HS-27A (cell line): ENCODE results near the gene GJC3.
"Not testable (repeated sequence)": the region's sequence is repeated elsewhere in the genome, so short reads cannot be mapped to it uniquely, and the experiment has no call there.

Experiments used
- DNase-seq: peaks from one replicate; pipeline ENCODE4 v3.0.0-alpha.2; 2012; ENCODE audit warnings: low read depth, missing footprints

GJC3 gene

GRCh38 chr7:99929730-99930053, 272 bp upstream of the GJC3 start:
- no peak for DNase-seq

GRCh38 chr7:99928188-99928587, 1.2 kb downstream of the GJC3 start:
- DNase-seq: no peak

GRCh38 chr7:99927536-99927935, 1.9 kb downstream of the GJC3 start:
- no peak for DNase-seq

GRCh38 chr7:99926321-99926720, 3.1 kb downstream of the GJC3 start:
- no peak for DNase-seq

GRCh38 chr7:99923200-99923599, 6.2 kb downstream of the GJC3 start:
- no peak for DNase-seq

- no peak for DNase-seq
These were observed 9.3 kb downstream of the GJC3 start for GRCh38 chr7:99920149-99920548.

GRCh38 chr7:99919814-99920112, 9.7 kb downstream of the GJC3 start:
- DNase-seq: no peak

- peak; percentile 68 for DNase-seq
These were observed 10.2 kb downstream of the GJC3 start, which contains the start of gene TRIM4 for GRCh38 chr7:99918959-99919813. TSS of gene TRIM4 (minus strand) at chr7:99919530. CDS start at chr7:99919401, 129 bp downstream.

- no peak for DNase-seq
These were observed 18.4 kb downstream of the GJC3 start for GRCh38 chr7:99910976-99911375.

GRCh38 chr7:99901581-99901980, 27.8 kb downstream of the GJC3 start:
- DNase-seq: no peak

GRCh38 chr7:99899830-99900519, 29.4 kb downstream of the GJC3 start:
- DNase-seq: no peak

- DNase-seq: no peak
These were observed 30.6 kb downstream of the GJC3 start for GRCh38 chr7:99898836-99899235.

- DNase-seq: no peak
These were observed 31.4 kb downstream of the GJC3 start for GRCh38 chr7:99898023-99898357.

GRCh38 chr7:99897322-99898022, 31.9 kb downstream of the GJC3 start:
- no peak for DNase-seq

GRCh38 chr7:99894738-99895137, 34.7 kb downstream of the GJC3 start:
- no peak for DNase-seq

GRCh38 chr7:99893280-99893679, 36.1 kb downstream of the GJC3 start:
- DNase-seq: no peak

GRCh38 chr7:99890348-99890747, 39.1 kb downstream of the GJC3 start:
- DNase-seq: not testable (repeated sequence)

- DNase-seq: not testable (repeated sequence)
These were observed 41.1 kb downstream of the GJC3 start for GRCh38 chr7:99888366-99888765.

- no peak for DNase-seq
These were observed 48.0 kb downstream of the GJC3 start for GRCh38 chr7:99881370-99881769.

GRCh38 chr7:99876933-99877332, 52.5 kb downstream of the GJC3 start, which contains the start of gene OR2AE1:
TSS of gene OR2AE1 (minus strand) at chr7:99877033. CDS start at chr7:99877033, 0 bp downstream.
- DNase-seq: no peak

GRCh38 chr7:99876491-99876890, 52.9 kb downstream of the GJC3 start:
- DNase-seq: no peak
